Measurements from ENCODE around the gene DYRK4. TPM values are rescaled to one million over a fixed set of nuclear protein-coding genes. Genes with fewer than 3 reads are reported as not detected.

DYRK4 gene
- total and polyA plus RNA-seq, 2 of the 13 experiments (the other 11 are each of a cell fraction or from before 2014, with no cell fraction given) = 29.4 to 40.2 TPM

DNA sequence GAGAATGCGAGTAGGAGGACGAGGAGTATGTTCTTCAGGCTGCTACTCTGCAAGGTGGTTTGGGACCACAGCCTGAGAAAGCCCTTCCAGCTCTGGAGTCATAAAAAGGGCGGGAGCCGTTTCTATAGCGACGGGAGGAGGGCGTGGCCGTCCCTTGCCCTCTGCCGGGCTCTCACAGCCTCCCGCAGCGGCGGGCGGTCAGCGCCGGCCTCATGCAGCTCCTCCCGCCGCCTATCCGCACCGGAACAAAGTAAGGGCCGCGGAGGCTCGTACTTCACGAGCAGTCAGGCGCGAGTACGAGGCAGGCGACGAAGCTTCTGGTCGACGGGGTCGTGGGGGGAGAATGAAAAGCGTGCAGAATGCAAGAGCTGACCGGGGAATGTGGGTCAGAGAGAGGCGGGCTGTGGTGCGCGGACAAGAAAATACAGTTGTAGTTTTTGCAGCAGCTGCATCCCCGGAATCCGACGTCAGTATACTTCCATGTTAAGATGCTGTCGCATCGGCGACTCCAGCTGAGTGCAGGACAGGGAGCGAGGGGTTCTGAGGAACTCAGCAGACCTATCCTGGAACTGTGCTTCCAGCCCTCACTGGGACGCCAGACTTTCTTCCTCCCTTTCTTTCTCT is at the start of gene DYRK4 (continued):
- TF ChIP-seq, protein P1, sequence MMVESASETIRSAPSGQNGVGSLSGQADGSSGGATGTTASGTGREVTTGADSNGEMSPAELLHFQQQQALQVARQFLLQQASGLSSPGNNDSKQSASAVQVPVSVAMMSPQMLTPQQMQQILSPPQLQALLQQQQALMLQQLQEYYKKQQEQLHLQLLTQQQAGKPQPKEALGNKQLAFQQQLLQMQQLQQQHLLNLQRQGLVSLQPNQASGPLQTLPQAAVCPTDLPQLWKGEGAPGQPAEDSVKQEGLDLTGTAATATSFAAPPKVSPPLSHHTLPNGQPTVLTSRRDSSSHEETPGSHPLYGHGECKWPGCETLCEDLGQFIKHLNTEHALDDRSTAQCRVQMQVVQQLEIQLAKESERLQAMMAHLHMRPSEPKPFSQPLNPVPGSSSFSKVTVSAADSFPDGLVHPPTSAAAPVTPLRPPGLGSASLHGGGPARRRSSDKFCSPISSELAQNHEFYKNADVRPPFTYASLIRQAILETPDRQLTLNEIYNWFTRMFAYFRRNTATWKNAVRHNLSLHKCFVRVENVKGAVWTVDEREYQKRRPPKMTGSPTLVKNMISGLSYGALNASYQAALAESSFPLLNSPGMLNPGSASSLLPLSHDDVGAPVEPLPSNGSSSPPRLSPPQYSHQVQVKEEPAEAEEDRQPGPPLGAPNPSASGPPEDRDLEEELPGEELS (CRISPR knock-in tag; IDR thresholded peaks at IDR 0.05) = no peak
- TF ChIP-seq NFKB2 (CRISPR knock-in tag; IDR thresholded peaks at IDR 0.05; ENCODE audit: borderline replicate concordance) (peak; percentile 81; the same call in 1 of the 2 replicates), ZSCAN29 (CRISPR knock-in tag; conservative IDR thresholded peaks at IDR 0.05) (peak; percentile 54; the same call in 1 of the 2 replicates), ARNT2 (CRISPR knock-in tag; IDR thresholded peaks at IDR 0.05; ENCODE audit: low read depth) (peak; percentile 66; the same call in 1 of the 2 replicates), ZNF768 (CRISPR knock-in tag; IDR thresholded peaks at IDR 0.05) (no peak), POGZ (CRISPR knock-in tag; IDR thresholded peaks at IDR 0.05) (0 out of 2 replicates have a peak, but pooled peaks have one; percentile 22), CBX1 (IDR thresholded peaks at IDR 0.05; ENCODE audit: low read depth) (no peak), MXD4 (CRISPR knock-in tag; IDR thresholded peaks at IDR 0.05) (0 out of 2 replicates have a peak, but pooled peaks have one; percentile 46), DR1 (CRISPR knock-in tag; IDR thresholded peaks at IDR 0.05) (no peak), PAX8 (CRISPR knock-in tag; IDR thresholded peaks at IDR 0.05; ENCODE audit: borderline replicate concordance) (0 out of 2 replicates have a peak, but pooled peaks have one; percentile 74), BRD4 (CRISPR knock-in tag; IDR thresholded peaks at IDR 0.05) (no peak), ARHGAP35 (CRISPR knock-in tag; IDR thresholded peaks at IDR 0.05; ENCODE audit: borderline replicate concordance) (peak; percentile 91; the same call in 1 of the 2 replicates), ZNF776 (CRISPR knock-in tag; IDR thresholded peaks at IDR 0.05) (peak; percentile 77; the same call in 1 of the 2 replicates), ZNF781 (CRISPR knock-in tag; IDR thresholded peaks at IDR 0.05; ENCODE audit: borderline replicate concordance, not compliant biosample characterization) (peak; percentile 54), IRX3 (CRISPR knock-in tag; IDR thresholded peaks at IDR 0.05; ENCODE audit: borderline replicate concordance, low read depth) (peak; percentile 46; the same call in 1 of the 2 replicates), ZMAT3 (CRISPR knock-in tag; conservative IDR thresholded peaks at IDR 0.05) (peak; percentile 55; the same call in 1 of the 2 replicates), ZSCAN20 (CRISPR knock-in tag; IDR thresholded peaks at IDR 0.05; ENCODE audit: borderline replicate concordance) (no peak), SMYD3 (CRISPR knock-in tag; IDR thresholded peaks at IDR 0.05) (0 out of 2 replicates have a peak, but pooled peaks have one; percentile 48), BORCS8-MEF2B (CRISPR knock-in tag; IDR thresholded peaks at IDR 0.05) (peak; percentile 77; the same call in 1 of the 2 replicates)
- TF ChIP-seq, protein P2, sequence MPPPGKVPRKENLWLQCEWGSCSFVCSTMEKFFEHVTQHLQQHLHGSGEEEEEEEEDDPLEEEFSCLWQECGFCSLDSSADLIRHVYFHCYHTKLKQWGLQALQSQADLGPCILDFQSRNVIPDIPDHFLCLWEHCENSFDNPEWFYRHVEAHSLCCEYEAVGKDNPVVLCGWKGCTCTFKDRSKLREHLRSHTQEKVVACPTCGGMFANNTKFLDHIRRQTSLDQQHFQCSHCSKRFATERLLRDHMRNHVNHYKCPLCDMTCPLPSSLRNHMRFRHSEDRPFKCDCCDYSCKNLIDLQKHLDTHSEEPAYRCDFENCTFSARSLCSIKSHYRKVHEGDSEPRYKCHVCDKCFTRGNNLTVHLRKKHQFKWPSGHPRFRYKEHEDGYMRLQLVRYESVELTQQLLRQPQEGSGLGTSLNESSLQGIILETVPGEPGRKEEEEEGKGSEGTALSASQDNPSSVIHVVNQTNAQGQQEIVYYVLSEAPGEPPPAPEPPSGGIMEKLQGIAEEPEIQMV (CRISPR knock-in tag; IDR thresholded peaks at IDR 0.05; ENCODE audit: low read depth) = peak; percentile 46; the same call in 1 of the 2 replicates
- TF ChIP-seq, protein P3, sequence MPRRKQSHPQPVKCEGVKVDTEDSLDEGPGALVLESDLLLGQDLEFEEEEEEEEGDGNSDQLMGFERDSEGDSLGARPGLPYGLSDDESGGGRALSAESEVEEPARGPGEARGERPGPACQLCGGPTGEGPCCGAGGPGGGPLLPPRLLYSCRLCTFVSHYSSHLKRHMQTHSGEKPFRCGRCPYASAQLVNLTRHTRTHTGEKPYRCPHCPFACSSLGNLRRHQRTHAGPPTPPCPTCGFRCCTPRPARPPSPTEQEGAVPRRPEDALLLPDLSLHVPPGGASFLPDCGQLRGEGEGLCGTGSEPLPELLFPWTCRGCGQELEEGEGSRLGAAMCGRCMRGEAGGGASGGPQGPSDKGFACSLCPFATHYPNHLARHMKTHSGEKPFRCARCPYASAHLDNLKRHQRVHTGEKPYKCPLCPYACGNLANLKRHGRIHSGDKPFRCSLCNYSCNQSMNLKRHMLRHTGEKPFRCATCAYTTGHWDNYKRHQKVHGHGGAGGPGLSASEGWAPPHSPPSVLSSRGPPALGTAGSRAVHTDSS (CRISPR knock-in tag; conservative IDR thresholded peaks at IDR 0.05) = no peak
- TF ChIP-seq, protein P4, sequence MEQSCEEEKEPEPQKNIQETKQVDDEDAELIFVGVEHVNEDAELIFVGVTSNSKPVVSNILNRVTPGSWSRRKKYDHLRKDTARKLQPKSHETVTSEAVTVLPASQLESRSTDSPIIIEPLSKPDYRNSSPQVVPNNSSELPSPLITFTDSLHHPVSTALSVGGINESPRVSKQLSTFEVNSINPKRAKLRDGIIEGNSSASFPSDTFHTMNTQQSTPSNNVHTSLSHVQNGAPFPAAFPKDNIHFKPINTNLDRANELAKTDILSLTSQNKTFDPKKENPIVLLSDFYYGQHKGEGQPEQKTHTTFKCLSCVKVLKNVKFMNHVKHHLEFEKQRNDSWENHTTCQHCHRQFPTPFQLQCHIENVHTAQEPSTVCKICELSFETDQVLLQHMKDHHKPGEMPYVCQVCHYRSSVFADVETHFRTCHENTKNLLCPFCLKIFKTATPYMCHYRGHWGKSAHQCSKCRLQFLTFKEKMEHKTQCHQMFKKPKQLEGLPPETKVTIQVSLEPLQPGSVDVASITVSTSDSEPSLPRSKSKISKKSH (CRISPR knock-in tag; IDR thresholded peaks at IDR 0.05; ENCODE audit: borderline replicate concordance) = 0 out of 2 replicates have a peak, but pooled peaks have one; percentile 25
